ENCODE results near the gene CSNK1A1.

DNA sequence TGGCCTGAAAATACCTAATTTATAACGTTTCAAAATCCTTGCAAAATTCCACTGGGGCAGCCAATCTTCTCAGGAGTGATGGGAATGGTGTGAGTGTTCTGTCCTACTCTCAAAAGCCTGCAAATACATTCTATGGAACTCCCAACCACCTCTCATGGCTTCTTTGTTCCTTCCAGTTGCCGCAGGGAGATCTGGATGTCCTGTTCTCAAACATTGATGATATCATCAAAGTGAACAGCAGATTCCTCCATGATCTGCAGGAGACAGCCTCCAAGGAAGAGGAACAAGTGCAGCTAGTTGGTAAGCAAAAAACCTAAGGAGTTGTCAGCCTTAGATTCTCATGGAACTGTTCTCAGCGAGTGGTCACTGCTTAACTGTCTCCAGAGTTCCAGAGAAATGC, 49.7 kb upstream of the CSNK1A1 start:
- TF ChIP-seq CTCF (IDR thresholded peaks at IDR 0.05) (no peak), ZFX (IDR thresholded peaks at IDR 0.05; ENCODE audit: borderline replicate concordance) (no peak)

Measured in 22Rv1 (cell line).